ENCODE measurements around the gene ZNF343. TPM values are rescaled to one million over a fixed set of nuclear protein-coding genes. Genes with fewer than 3 reads are reported as not detected.

Gene ZNF343
- total RNA-seq, 1 donor from 2014 or later = 13.0 TPM

GRCh38 chr20:2460752-2461424, 47.8 kb downstream of the ZNF343 start:
- Mint-ChIP-seq H3K4me1 (ENCODE audit: unreplicated experiment) (peaks cover 4% of the 10 kb centered on the region), H3K27me3 (ENCODE audit: unreplicated experiment) (no peaks in the 10 kb centered on the region), H3K9me3 (ENCODE audit: unreplicated experiment) (no peaks in the 10 kb centered on the region), H3K27ac (ENCODE audit: unreplicated experiment) (no peak overlapping the region), H3K4me3 (ENCODE audit: unreplicated experiment) (no peak overlapping the region), H3K36me3 (ENCODE audit: low read depth, unreplicated experiment) (peaks cover 31% of the 10 kb centered on the region)
- DNase-seq (ENCODE audit: low spot score) = no peak
- TF ChIP-seq, protein P1, sequence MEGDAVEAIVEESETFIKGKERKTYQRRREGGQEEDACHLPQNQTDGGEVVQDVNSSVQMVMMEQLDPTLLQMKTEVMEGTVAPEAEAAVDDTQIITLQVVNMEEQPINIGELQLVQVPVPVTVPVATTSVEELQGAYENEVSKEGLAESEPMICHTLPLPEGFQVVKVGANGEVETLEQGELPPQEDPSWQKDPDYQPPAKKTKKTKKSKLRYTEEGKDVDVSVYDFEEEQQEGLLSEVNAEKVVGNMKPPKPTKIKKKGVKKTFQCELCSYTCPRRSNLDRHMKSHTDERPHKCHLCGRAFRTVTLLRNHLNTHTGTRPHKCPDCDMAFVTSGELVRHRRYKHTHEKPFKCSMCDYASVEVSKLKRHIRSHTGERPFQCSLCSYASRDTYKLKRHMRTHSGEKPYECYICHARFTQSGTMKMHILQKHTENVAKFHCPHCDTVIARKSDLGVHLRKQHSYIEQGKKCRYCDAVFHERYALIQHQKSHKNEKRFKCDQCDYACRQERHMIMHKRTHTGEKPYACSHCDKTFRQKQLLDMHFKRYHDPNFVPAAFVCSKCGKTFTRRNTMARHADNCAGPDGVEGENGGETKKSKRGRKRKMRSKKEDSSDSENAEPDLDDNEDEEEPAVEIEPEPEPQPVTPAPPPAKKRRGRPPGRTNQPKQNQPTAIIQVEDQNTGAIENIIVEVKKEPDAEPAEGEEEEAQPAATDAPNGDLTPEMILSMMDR (IDR thresholded peaks at IDR 0.05; ENCODE audit: unreplicated experiment) = no peak

GRCh38 chr20:2459981-2460751, 48.5 kb downstream of the ZNF343 start:
- DNase-seq (ENCODE audit: low spot score) = no peak
- Mint-ChIP-seq H3K4me1 (ENCODE audit: unreplicated experiment) (peaks cover 11% of the 10 kb centered on the region), H3K9me3 (ENCODE audit: unreplicated experiment) (no peaks in the 10 kb centered on the region), H3K36me3 (ENCODE audit: low read depth, unreplicated experiment) (peaks cover 27% of the 10 kb centered on the region), H3K27me3 (ENCODE audit: unreplicated experiment) (no peaks in the 10 kb centered on the region), H3K27ac (ENCODE audit: unreplicated experiment) (no peak overlapping the region), H3K4me3 (ENCODE audit: unreplicated experiment) (no peak overlapping the region)
- TF ChIP-seq, protein P1 (IDR thresholded peaks at IDR 0.05; ENCODE audit: unreplicated experiment) = no peak

- Mint-ChIP-seq H3K36me3 (ENCODE audit: low read depth, unreplicated experiment) (peaks cover 26% of the 10 kb centered on the region), H3K4me3 (ENCODE audit: unreplicated experiment) (no peak overlapping the region), H3K9me3 (ENCODE audit: unreplicated experiment) (no peaks in the 10 kb centered on the region), H3K27ac (ENCODE audit: unreplicated experiment) (no peak overlapping the region), H3K27me3 (ENCODE audit: unreplicated experiment) (peaks cover 2% of the 10 kb centered on the region), H3K4me1 (ENCODE audit: unreplicated experiment) (peaks cover 11% of the 10 kb centered on the region)
- DNase-seq (ENCODE audit: low spot score) = no peak
- TF ChIP-seq, protein P1 (IDR thresholded peaks at IDR 0.05; ENCODE audit: unreplicated experiment) = no peak
These were observed 49.7 kb downstream of the ZNF343 start for GRCh38 chr20:2458919-2459499.

- no peaks in the 10 kb centered on the region for H3K9me3 Mint-ChIP-seq (ENCODE audit: unreplicated experiment)
- H3K27me3 Mint-ChIP-seq (ENCODE audit: unreplicated experiment) = peaks cover 2% of the 10 kb centered on the region
- no peak overlapping the region for H3K27ac Mint-ChIP-seq (ENCODE audit: unreplicated experiment)
- no peak overlapping the region for H3K4me3 Mint-ChIP-seq (ENCODE audit: unreplicated experiment)
- TF ChIP-seq, protein P1 (IDR thresholded peaks at IDR 0.05; ENCODE audit: unreplicated experiment) = no peak
- H3K4me1 Mint-ChIP-seq (ENCODE audit: unreplicated experiment) = peaks cover 25% of the 10 kb centered on the region
- DNase-seq (ENCODE audit: low spot score) = no peak
- H3K36me3 Mint-ChIP-seq (ENCODE audit: low read depth, unreplicated experiment) = peaks cover 4% of the 10 kb centered on the region
These were observed 52.8 kb downstream of the ZNF343 start for GRCh38 chr20:2455771-2456497.

Data from endothelial cell (in vitro differentiated cells).